Epidermal melanocyte (primary cell): ENCODE data around the gene TRAK2.
"Not testable (repeated sequence)": the region's sequence is repeated elsewhere in the genome, so short reads cannot be mapped to it uniquely, and the experiment has no call there.

ENCODE experiments used
- DNase-seq: peaks from one replicate; pipeline ENCODE4 v3.0.0; 2011; ENCODE audit warnings: low spot score; ENCODE audit not compliant: insufficient read length

TRAK2 gene

DNA sequence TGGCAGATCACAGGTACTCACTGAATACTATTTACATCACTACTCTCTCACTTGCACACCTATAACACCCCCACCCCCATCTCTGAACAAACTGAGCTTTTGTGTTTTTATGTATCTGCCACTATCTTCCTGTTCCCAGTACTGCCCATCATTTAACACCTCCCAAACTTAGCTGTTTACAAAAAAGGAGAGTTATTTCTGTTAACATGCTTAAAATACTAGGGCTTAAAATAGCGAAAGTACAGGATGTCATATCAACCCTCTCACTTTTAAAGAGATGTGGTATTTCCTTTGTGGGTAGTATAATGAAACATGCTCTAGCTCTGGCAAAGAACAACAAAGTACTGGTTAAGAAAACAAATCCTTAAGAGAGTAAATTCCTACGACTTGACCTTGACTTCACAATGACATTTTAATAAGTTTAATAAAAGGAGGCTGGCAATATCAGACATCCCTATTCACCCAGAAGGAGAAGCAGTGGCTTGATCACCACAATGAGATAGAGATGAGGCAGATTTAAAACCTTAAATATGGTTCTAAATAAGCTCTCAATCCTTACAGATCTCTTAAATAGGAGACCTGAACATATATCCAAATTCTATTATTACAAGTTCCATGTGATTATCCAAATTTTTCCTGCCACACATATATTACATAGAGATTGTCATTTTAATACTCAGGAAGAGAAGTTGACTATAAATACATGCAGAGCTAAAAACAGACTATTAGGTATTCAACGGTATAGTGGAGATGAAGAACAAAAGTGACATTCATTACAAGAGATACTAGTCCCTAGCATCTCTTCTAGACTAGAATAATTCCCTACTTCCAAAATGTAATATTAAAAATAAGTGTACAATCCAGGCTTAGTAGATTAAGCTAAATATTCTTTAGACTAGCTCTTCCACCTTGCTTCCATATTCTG is 36.9 kb downstream of the TRAK2 start:
- no peak for DNase-seq

DNA sequence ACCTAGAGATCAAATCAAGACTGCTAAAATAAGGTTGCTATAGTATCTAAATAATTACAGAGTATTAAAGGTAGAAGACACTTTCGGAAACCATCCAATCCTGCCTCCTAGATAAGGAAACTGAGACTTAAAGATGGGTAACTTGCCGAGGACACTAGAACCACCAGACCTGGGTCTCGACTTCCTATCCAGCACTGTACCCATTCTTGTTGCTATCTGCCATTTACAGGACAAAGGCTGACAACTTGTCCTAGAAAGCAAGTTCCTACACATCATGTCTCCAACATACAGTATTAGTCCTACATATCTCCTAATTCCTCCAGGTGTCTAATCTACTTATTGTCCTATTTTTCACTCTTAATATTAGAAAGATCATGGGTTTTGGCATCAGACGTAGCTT is 37.7 kb downstream of the TRAK2 start:
- no peak for DNase-seq

- no peak for DNase-seq
Observed at GRCh38 chr2:201413143-201413542, 38.1 kb downstream of the TRAK2 start.

- no peak for DNase-seq
Observed at GRCh38 chr2:201411421-201411820, 39.8 kb downstream of the TRAK2 start.

- no peak for DNase-seq
Observed at GRCh38 chr2:201408931-201409330, 42.3 kb downstream of the TRAK2 start.

GRCh38 chr2:201407265-201407664 is 44.0 kb downstream of the TRAK2 start:
- DNase-seq: no peak

DNA sequence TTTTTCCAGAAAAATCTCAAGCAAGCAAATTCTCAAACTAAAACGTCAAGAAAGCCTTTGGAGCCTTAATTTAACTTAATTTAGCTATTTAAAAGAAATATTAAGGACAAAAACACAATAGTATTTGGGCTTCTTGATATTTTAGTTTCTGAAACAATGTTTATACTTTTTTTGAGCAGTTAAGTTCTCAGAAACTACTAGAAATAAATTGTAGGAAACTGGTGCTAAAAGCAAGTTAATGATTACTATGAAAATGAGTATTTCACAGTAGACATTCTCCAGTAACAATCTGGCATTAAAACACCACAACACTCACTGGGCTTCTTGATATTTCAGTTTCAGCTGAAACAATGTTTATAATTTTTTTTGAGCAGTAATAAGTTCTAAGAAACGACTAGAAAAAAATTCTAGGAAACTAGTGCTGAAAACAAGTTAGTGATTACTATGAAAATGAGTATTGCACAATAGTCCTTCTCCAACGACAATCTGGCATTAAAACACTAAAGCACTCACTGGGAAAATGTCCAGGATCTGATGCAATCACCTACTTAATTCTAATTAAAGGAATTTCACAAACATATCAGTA is 45.1 kb downstream of the TRAK2 start:
- DNase-seq: peak; percentile 25

DNA sequence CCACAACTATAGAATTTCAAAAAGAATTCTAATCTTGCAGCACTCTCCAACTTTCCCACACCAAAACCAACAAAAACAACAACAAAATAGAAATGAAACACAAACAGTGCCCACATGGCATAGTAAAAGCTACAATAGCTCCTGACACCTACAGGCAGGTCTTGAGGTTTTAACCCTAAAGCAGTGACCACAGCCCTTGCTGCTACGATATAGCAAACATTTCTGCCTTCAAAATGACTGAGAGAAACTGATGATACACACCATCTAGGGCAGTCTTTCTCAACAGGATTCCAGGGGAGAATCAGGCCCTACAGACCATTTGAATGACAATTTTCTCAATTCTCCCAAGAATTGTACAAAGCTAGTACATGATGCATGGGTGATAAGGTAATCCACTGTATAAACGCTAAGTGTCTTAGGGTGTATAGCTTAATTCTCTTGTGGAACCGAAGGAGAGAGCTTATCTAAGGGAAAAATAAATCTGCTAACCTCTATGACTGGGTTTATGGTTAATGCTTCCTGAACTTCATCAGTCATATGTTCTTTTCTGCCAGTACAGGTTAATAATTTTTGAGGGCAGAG is 46.5 kb downstream of the TRAK2 start:
- no peak for DNase-seq

- DNase-seq: no peak
Observed at GRCh38 chr2:201403880-201404279, 47.4 kb downstream of the TRAK2 start.

DNA sequence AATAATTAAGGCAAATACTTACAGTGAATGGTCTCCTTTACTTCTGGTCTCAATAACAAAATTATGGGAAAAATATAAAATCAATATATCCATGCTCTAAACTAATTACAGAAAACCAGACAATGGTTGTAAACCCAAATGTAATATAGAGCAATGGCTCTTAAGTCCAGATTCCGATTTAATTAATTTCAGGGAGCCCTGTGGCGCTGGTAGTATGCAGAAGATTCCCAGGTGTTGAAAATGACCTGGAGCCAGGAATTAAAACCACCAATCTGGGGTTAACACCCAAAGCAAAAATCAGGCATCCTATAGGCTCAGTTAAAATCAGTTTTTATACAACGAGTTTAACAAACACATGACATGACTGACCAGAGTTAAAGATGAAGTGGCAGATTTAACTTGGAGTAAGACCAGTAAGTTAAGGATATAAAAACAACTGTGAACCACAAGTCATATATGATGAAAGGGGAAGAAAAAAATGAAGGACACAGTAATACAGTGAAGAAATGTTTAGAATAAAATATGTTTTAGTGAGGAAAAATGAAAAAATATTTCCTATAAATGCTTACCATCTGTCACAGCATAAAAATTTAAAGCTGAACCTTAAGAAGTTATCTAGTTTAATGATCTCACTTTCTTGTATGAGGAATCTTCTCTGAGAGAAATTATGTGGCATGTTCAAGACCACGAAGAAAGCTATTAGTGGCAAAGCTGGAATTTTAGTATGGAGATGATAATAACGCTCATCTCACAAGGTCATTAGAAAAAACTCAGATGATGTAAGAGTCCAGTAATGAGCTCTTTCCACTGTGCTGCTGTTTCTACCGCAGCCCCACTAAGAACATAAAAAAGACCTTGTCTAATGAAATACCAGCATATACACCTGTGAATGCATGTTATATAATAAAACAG is 48.4 kb downstream of the TRAK2 start:
- DNase-seq: no peak

GRCh38 chr2:201401815-201402214 is 49.4 kb downstream of the TRAK2 start:
- no peak for DNase-seq

DNA sequence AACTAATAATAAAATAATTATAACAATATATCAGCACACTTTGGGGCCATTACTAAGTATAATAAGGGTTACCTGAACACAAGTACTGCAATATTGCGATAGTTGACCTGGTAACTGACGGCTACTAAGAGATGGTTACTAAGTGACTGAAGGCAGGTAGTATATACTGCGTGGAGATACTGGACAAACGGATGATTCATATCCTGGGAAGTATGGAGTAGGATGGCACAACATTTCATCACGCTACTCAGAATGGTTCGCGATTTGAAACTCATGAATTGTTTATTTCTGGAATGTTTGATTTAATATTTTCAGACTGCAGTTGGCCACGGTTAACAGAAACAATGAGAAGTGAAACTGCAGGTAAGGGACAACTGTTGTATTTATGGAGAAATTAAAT is 54.7 kb downstream of the TRAK2 start:
- DNase-seq: no peak

DNA sequence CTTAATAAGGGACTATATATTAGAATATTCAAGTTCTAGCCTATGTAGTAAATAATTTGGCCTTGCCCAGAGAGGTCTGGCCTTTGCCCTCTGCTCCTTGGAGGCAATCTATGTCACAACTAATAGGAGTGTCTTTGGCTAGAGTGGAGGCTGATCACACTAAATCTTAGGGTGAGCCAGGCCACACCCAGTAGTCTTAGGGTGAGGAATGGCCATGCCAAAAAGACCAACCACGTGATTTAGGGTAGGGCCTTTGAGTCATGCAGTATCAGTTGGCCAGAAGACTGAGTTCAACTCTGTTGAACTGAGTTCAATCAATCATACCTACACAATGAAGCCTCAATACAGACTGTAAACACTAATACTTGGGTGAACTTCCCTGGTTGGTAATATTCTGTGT is 68.1 kb downstream of the TRAK2 start:
- DNase-seq: no peak

DNA sequence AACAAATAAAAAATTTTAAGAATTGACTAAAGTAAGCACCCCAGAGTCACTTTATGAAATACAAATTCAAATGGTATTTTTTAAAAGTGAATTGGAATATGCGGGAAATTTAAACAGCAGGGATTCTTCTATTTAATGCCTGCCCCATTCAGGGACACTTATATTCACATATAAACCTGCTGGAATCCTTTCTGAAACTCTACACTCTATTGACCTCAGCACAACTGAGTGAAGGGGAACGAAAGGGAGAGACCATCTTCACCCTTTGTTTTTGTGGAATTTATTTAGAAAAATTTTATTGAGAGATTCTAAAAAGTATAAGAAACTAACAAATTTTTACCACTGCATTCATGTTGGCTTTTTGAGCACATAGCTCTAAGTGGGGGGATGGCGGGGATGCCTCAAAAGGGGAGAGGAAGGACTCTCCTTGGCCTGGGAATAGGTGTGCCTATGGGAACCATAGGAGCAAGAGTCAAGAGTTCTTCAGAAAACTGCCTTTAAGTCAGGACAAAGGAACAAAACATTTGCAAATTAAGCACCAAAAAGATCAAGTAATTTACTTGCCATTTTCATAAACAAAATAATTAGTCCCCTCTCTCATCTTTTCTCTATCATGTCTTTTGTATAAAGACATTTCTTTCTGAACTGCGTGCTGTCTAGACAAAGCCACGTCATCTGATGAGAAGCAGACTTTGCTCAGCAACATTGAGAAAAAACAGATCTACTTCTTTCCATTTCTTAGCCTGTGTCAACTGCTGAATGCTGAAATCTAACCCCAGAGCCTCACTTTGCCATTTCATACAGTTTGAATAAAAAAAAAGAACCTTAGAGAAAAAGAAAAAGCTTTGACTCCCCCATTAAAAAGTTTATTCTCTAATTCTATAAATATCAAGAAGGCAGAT is 72.5 kb downstream of the TRAK2 start:
- DNase-seq: no peak

GRCh38 chr2:201377218-201377617 is 74.0 kb downstream of the TRAK2 start:
- no peak for DNase-seq

GRCh38 chr2:201369775-201370174 is 81.5 kb downstream of the TRAK2 start:
- DNase-seq: no peak

GRCh38 chr2:201369318-201369717 is 81.9 kb downstream of the TRAK2 start:
- not testable (repeated sequence) for DNase-seq

DNA sequence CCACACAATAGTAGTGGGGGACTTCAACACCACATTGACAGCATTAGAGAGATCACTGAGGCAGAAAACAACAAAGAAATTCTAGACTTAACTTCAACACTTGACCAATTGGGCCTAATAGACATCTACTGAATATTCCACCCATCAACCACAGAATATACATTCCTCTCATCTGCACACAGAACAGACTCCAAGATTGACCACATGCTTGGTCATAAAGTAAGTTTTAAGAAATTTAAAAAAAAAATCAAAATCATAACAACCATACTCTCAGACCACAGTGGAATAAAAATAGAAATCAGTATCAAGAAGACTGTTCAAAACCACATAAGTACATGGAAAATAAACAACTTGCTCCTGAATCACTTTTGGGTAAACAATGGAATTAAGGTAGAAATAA is 85.1 kb downstream of the TRAK2 start:
- DNase-seq: no peak

GRCh38 chr2:201363857-201364560 is 87.2 kb downstream of the TRAK2 start:
- DNase-seq: no peak

- DNase-seq: no peak
Observed at GRCh38 chr2:201362396-201362795, 88.9 kb downstream of the TRAK2 start.
